Mesothelial cell of epicardium (in vitro differentiated cells): ENCODE results near the gene NT5C1A. TPM values are rescaled to one million over a fixed set of nuclear protein-coding genes. Genes with fewer than 3 reads are reported as not detected.

Source experiments
- DNase-seq, 2 experiments: peaks; one replicate each; pipeline ENCODE4 v3.0.0; 2021; ENCODE audit warnings: low spot score in 2 of 2; ENCODE audit not compliant: unreplicated experiment in 2 of 2
- H3K27ac Mint-ChIP-seq: 2 replicates; pipeline ENCODE4 v1.8.0; 2021; ENCODE audit warnings: mixed read lengths
- H3K27me3 Mint-ChIP-seq: 2 replicates; pipeline ENCODE4 v1.8.0; 2021; ENCODE audit warnings: low read depth, mixed read lengths
- H3K36me3 Mint-ChIP-seq: 2 replicates; pipeline ENCODE4 v1.8.0; 2021; ENCODE audit warnings: mixed read lengths
- H3K4me1 Mint-ChIP-seq: 2 replicates; pipeline ENCODE4 v1.8.0; 2021; ENCODE audit warnings: mixed read lengths
- H3K4me3 Mint-ChIP-seq: 2 replicates; pipeline ENCODE4 v1.8.0; 2021; ENCODE audit warnings: mild to moderate bottlenecking, moderate library complexity, mixed read lengths
- H3K9me3 Mint-ChIP-seq: 2 replicates; pipeline ENCODE4 v1.8.0; 2021; ENCODE audit warnings: mixed read lengths
- CTCF ChIP-seq: fragments of 200-600 bp; sonication (generic); IDR thresholded peaks from one replicate; pipeline ENCODE4 v1.5.0; 2021; ENCODE audit warnings: antibody characterized with exemption; ENCODE audit not compliant: unreplicated experiment
- total RNA-seq: library from RNA; stranded (reverse); gene quantifications from 3 replicates; pipeline ENCODE4 v1.2.1, GENCODE V29; 2021

NT5C1A gene
- total RNA-seq, 1 donor from 2014 or later = not detected

DNA sequence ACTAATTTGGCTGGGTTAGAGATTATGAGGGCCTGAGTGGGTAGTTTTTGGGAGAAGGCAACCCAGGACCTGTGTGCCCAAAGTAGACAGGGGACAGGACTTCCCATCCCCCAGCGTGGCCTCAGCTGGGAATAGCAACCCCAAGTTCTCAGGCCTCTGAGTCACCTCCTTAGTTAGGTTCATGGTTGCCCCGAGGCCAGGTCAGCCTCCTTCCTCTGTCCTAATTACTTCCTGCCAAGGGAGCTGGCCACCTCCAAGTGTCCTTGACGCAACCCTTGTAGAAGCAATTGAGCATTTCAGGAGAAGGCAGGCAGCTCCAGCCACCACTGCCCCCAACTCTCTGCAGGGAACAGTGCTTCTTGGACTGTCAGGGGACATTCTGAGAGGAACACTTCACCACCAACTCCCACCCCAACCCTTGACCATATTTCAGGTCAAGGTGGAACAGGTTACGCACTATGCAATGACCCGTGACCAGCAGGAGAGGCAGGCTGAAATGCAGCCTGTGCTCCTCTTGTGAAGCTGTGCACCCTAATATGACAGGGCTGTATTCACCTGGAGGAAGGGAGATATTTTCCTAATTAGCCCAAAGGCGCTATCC lies 5.1 kb upstream of the NT5C1A start:
- TF ChIP-seq CTCF = no peak
- Mint-ChIP-seq H3K36me3 (no peaks in the 10 kb centered on the region), H3K9me3 (no peaks in the 10 kb centered on the region), H3K27ac (no peak overlapping the region), H3K27me3 (peaks cover 83% of the 10 kb centered on the region), H3K4me3 (no peak overlapping the region), H3K4me1 (peaks cover 11% of the 10 kb centered on the region)
- no peak for DNase-seq

GRCh38 chr1:39675220-39675619 lies 3.3 kb upstream of the NT5C1A start:
- Mint-ChIP-seq H3K27me3 (peaks cover 81% of the 10 kb centered on the region), H3K4me1 (peaks cover 11% of the 10 kb centered on the region), H3K27ac (no peak overlapping the region), H3K36me3 (no peaks in the 10 kb centered on the region), H3K4me3 (no peak overlapping the region), H3K9me3 (no peaks in the 10 kb centered on the region)
- DNase-seq = no peak
- no peak for TF ChIP-seq CTCF

- H3K27me3 Mint-ChIP-seq = peaks cover 84% of the 10 kb centered on the region
- no peak overlapping the region for H3K27ac Mint-ChIP-seq
- H3K9me3 Mint-ChIP-seq = no peaks in the 10 kb centered on the region
- TF ChIP-seq CTCF = no peak
- no peaks in the 10 kb centered on the region for H3K36me3 Mint-ChIP-seq
- H3K4me3 Mint-ChIP-seq = no peak overlapping the region
- DNase-seq = no peak
- H3K4me1 Mint-ChIP-seq = peaks cover 2% of the 10 kb centered on the region
Measured at GRCh38 chr1:39673215-39673614, 1.3 kb upstream of the NT5C1A start.

- Mint-ChIP-seq H3K36me3 (no peaks in the 10 kb centered on the region), H3K27ac (no peak overlapping the region), H3K4me3 (peak overlapping the region; percentile 68), H3K9me3 (no peaks in the 10 kb centered on the region), H3K4me1 (peaks cover 2% of the 10 kb centered on the region), H3K27me3 (peaks cover 87% of the 10 kb centered on the region)
- TF ChIP-seq CTCF = peak; percentile 33
- DNase-seq = no peak
Measured at GRCh38 chr1:39672551-39672947, 642 bp upstream of the NT5C1A start.

DNA sequence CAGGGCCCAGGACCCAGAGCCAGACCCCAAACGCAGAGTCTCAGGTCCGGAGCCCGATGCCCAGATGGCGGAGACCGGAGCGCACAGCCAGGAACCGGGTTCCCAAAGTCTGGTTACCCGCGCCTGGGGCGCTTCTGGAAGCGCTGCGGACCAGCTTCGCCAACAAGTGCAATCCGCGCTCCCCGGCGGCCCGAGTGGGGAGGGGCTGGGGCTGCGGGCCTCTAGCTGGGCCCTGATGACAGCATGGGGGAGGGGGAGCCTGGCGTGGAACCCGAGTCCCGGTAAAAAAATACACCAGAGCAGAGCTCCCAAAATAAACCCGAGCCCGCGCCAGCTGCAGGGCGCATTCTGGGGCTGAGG lies 494 bp downstream of the NT5C1A start:
- Mint-ChIP-seq H3K36me3 (no peaks in the 10 kb centered on the region), H3K4me1 (peaks cover 2% of the 10 kb centered on the region), H3K4me3 (peak overlapping the region; percentile 68), H3K9me3 (no peaks in the 10 kb centered on the region), H3K27me3 (peaks cover 88% of the 10 kb centered on the region), H3K27ac (no peak overlapping the region)
- peak in 1 of 2 experiments; percentile 49 for DNase-seq
- no peak for TF ChIP-seq CTCF

- Mint-ChIP-seq H3K9me3 (no peaks in the 10 kb centered on the region), H3K4me1 (peaks cover 2% of the 10 kb centered on the region), H3K36me3 (no peaks in the 10 kb centered on the region), H3K27me3 (peaks cover 94% of the 10 kb centered on the region), H3K4me3 (peak overlapping the region; percentile 33), H3K27ac (no peak overlapping the region)
- no peak for TF ChIP-seq CTCF
- DNase-seq = no peak
Measured at GRCh38 chr1:39670689-39671088, 1.2 kb downstream of the NT5C1A start.
